Suppressor macrophage (primary cell): ENCODE results near the gene SNX32.

ENCODE experiments used
- DNase-seq, 4 experiments: peaks; one replicate each; pipeline ENCODE4 v3.0.0-alpha.2; 2020 to 2022

SNX32 gene

DNA sequence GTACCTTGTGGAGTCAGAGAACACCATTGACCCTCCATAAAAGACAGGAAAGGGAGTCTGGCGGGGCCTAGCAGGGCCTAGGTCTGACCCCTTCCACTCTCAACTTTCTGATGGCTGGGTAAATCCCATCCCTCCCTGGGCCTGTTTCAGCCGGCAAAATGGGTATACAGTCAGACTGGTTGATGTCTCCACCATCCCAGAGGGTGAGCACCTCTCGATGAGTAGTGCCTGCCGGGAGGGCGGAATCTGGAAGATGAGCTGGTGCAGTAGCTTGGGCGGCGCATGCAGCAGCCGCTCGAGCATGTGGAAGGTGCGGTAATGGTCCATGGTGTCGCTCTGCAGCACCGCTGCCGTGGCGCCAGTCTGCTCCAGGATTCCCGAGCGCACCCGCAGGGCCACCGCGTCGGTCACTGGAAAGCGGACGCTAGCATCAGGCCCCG, 54.0 kb downstream of the SNX32 start:
- no peak for DNase-seq

DNA sequence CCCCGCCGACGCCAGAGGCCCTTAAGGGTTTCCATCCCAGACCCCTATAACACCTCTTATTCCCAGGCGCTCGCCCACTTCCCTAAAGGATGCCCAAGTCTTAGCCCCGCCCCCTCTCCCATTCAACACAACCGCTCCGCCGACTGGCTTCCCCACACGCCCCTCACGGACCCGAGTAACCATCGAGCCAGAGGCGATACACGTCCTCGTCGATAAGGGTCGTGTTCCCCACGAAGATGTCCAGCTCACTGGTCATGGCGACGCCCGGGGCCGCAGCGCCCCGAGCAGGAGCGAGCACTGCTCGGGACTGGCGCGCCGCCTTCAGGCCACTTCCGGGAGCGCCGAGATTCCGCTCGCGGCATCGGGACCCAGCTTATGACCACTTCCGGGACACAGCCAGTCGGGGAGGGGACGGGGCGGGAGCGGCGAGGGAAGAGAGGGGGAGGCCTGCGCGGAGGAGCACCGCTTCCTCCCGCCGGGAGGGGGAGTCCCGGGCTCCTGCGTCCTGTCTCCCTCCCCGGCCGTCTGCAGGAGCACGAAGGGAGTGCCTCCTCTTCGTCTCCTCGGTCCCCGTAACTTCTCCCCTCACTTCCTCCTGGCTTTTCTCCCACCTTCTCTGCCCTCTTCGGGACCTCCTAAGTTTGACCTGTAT, 54.5 kb downstream of the SNX32 start, which contains the start of gene FIBP:
TSS of gene FIBP (minus strand) at position 309 of the 652 bp plus-strand sequence. CDS start at position 256, 53 bp downstream.
- DNase-seq: peak; percentile 97 to 98 (median 98)

DNA sequence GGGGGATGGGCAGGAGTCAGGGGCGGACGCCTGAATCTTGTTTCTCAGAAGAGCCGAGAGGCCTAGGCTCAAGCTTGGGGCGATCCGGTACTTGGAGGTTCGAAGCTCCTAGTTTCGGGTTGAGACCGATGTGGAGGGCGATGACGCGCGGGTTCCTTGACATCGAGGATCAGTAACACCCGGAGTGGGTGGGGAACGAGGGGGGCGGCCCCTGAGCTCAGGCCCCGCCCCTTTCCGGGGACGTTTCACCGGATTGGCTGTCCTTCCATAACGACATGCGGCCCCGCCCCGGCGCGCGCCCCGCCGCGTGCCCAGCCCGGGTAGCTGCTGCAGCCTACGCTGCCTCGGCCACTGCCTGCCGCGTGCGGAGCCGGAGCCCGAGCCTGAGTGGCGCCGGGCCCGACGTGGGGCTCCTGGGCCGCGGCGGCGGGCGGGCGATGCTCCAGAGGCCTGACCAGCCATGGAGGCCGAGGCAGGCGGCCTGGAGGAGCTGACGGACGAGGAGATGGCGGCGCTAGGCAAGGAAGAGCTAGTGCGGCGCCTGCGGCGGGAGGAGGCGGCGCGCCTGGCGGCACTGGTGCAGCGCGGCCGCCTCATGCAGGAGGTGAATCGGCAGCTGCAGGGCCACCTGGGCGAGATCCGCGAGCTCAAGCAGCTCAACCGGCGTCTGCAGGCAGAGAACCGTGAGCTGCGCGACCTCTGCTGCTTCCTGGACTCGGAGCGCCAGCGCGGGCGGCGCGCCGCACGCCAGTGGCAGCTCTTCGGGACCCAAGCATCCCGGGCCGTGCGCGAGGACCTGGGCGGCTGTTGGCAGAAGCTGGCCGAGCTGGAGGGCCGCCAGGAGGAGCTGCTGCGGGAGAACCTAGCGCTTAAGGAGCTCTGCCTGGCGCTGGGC, 56.8 kb downstream of the SNX32 start, which contains the start of gene CCDC85B:
TSS of gene CCDC85B (plus strand) at position 350 of the 895 bp plus-strand sequence. CDS start at position 461, 111 bp downstream.
- peak; percentile 74 to 99 (median 98) for DNase-seq

DNA sequence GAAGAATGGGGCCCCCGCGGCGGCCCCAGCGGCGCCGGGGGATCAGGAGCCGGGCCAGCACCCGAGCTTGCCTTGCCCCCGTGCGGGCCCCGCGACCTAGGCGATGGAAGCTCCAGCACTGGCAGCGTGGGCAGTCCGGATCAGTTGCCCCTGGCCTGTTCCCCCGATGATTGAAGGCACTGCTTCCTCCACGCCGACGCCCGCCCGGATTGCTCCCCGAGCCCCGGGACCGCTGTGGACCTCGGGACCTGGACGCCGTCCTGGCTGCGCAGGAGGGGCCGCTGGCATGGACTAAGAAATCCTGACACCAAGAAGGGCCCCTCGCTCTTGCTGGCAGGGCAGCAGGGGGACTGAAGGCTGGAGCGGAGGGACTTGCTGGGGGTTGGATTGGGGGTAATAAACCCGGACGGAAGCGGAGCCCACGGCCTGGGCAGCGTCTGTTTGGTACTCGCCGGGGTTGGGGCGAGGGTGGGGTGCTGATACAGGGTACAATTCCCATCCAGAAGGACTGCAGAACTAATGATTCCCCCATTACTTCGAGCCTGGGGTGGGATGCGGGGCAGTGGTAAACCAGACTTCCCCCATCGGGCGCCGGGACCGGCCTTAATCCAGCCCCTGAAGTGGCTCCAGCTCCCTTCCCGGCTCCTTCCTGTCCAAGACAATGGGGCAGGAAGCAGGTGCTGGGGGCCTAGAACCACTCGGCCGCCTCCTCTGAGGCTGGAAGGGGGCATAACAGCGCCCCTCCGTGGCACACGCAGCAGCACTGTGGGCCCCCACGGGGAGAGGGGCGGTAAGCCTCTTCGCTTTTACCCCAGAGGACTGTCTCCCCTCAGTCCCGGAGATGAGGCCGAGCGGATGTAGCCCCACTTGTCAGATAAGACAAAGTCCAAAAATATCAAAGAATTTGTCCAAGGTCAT, 57.7 kb downstream of the SNX32 start:
- DNase-seq: peak in 3 of 4 experiments; percentile 47 to 63 (median 58)

DNA sequence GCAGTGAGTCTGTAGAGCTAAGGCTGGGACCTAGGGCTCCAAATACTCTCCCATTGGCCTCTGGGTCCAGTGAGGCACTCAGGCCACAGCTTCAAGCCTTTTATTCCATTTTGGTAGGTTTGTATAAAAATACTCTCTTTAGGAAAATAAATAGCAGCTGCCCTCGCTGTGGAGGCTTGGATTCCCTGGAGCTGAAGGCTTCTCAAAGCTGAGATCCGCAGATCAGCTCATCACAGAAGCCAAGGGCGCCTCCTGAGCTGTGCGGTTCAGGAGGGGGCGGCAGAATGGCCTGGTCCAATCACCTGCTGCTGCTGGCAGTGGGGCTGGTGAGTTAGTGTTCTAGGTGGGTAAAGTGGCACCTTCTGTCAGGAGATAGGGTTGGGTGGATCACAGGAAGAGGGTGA, 58.4 kb downstream of the SNX32 start:
- DNase-seq: peak in 1 of 4 experiments; percentile 3

DNA sequence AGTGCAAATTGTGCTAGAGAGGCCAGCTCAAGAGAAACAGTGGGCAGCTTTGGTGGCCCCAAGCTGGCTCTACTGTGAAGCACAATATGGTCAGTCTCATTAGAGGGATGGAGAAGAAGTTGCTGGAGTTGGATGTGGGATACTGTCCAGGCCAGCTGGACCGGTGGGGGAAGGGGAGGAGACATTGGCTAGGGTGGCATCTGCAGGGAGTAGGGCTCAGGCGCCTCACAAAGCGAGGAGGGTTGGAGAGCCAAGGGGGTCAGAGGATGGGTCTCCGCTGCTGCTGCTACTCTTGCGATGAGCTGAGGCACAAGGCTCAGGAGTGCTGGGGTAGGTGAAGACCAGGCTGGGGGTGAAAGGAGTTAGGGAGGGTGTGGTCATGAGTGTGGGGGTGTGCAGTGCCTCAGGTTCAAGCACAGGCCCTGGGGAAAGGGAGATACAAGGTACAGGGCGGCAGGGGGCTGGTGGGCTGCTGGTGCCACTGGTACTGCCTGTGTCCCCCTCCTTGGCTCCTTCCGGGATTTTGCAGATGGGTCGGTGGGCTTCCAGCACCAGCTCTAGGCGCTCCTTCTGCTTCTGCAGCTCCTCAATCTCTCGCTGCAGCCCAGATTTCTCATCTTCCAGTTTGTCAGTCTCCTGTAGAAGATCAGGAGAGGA, 59.0 kb downstream of the SNX32 start:
- DNase-seq: peak in 1 of 4 experiments; percentile 1

DNA sequence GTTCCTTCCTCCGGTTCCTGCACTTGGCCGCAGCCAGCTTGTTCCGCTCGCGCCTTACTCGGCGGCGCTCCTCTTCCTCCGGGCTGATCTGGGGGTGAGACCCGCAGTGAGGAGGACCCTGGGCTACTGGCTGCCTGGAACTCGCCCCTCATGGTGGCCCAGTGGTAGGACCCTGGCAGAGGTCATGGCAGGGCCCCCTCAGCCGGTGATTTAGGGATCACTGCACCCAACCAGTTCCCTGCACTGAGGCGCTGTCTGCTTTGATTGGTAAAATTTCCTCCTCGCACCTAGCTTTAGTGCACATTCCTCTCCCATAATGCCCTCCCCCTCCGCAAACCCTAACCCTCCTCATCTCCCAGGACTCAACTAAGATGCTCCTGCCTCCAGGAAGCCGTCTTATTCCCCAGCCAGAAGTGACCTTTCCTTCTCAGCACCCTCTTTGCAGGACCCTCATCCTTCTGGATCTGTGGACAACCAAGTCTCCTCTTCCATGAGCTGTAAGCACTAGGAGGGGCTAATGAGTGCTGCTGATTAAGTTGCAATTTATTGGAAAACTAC, 60.4 kb downstream of the SNX32 start:
- peak in 3 of 4 experiments; percentile 52 to 76 (median 72) for DNase-seq

DNA sequence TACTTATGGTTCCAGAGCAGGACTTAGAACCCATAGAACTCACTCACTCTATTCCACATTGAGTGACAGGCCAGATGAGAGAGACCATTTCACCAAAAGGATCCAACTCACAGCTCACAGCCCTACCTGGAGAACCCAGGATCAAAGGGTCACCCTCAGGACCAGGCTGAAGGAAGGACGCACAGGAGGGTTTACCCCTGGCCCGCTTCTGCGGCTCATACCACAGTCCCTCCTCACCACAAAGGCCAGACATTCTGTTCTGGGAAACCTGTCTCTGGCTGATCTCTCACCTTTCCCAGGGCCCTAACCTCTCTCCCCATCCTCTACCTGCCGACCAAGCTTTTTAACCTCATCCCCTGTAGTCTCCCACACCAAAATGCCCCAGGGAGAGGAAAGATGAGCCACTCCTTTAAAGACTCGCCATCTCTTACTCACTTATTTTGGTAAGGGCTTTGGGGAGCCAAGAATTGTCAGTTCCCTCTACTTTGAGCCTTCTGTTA, 61.8 kb downstream of the SNX32 start:
- DNase-seq: no peak

DNA sequence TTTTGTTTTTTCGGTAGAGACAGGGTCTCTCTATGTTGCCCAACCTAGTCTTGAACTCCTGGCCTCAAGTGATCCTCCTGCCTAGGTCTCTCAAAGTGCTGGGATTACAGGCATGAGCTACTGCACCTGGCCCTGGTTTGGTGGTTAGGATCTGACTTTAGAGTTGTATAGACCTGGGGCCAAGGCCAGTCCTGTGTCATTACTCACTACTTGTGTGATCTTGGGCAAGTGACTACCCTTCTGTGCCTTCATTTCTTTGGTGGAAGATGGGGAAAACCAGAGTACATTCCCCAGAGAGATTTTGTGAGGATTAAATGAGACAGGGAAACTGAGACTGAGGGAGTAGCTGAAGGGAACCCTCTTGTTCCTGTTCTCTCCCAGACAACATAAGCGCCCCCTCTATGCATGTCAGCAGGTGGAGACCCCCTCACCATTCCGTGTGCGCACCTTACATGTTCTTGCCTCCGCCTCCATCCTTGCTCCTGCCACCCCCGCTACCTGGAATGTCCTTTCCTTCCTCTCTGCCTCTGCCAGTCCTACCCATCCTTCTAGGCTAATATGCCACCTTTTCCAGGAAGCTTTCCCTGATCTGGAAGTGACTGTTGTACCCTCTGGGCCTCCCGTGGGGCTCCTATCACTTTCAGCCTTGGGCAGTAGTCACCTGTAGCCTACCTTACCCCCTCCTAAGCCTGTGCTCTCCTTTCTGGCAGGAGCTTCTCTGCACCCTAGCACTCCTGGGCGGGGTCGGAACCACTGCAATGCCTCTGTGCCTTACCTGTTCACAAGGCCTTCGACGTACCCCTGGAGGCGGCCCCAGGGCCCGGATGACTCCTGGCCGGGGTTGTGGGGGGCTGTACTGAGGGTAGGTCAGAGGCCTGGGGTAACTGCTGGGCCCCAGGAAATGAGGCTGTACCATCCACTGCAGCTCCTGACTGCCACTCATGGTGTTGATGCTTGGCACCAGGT, 62.6 kb downstream of the SNX32 start:
- no peak for DNase-seq

DNA sequence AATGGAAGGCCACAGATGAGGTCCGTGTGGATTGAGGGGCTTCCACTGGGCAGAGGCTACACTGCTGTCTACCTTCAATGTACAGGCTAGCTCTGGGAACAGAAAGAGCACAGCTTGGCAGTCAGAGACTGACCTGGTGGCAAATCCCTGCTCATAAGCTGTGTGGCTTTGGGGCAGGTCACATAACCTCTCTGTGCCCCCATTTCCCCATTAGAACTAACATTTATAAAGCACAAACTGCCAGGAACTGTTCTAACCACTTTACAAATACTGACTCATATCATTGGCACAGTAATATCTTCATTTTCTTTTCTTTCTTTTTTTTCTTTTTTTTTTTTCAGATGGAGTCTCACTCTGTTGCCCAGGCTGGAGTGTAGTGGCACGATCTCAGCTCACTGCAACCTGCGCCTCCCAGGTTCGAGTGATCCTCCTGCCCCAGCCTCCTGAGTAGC, 63.3 kb downstream of the SNX32 start:
- peak in 1 of 4 experiments; percentile 0 for DNase-seq

DNA sequence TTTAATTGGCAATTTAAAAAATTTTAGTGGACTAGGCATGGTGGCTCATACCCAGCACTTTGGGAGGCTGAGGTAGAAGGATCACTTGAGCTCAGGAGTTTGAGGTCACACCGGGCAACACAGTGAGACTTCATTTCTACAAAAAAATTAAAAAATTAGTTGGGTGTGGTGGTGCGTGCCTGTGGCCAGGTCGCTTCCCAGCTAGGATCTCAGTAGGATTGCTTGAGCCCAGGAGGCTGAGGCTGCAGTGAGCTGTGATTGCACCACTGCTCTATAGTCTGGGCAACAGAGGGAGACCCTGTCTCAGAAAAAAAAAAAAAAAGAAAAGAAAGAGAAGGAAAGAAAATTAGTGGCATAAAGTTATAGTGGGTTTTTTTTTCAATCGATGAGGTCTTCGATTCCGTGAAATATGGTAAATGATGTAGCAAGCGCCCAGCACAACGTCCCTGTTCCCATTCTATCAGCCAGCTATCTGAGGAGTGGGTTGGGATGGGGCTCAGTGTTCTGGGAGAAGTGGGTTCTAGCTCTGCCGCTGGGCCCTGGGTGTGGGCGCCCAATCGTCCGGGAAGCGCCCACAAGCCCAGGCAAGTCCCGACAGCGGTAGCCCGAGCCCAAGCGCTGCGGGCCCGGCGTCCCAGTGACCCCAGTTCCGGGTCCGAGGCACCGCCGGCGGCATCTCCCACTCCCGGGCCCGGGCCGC, 65.0 kb downstream of the SNX32 start:
- DNase-seq: peak in 1 of 4 experiments; percentile 3

DNA sequence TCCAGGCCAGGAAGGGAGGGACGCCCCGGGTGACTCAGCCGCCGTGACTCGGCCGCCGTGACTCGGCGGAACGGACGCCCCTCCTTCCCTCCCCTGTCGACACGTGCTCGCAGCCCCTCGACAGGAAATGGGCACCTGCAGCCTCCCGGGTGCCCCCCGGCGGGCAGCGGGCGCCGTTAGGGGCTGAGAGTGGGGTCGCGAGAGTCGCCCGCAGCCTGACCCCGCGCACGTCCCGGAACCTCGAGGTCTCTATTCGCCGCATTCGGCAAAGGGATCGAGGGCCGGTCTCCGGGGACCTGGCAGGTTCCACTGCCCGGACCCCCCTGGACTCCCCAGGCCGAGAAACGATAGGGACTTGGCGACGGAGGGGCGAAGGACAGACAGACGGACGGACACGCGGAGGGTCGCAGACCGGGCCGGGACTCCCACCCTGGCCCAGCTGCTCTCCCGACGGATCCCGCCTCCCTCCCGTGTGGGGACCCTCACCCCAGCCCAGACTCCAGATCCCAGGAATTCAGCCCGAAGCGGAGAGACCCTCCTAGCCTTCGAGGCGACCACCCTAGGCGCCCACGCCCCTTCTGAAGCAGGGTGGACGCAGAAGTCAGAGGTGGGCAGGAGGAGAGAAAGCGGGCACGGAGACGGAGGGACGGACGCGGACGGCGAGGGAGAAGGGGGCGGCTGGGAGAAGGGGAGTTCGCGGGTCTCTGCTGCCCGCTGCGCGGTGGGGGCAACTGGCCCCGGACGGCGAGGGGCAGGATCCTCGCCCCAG, 65.8 kb downstream of the SNX32 start:
- peak; percentile 73 to 87 (median 81) for DNase-seq

DNA sequence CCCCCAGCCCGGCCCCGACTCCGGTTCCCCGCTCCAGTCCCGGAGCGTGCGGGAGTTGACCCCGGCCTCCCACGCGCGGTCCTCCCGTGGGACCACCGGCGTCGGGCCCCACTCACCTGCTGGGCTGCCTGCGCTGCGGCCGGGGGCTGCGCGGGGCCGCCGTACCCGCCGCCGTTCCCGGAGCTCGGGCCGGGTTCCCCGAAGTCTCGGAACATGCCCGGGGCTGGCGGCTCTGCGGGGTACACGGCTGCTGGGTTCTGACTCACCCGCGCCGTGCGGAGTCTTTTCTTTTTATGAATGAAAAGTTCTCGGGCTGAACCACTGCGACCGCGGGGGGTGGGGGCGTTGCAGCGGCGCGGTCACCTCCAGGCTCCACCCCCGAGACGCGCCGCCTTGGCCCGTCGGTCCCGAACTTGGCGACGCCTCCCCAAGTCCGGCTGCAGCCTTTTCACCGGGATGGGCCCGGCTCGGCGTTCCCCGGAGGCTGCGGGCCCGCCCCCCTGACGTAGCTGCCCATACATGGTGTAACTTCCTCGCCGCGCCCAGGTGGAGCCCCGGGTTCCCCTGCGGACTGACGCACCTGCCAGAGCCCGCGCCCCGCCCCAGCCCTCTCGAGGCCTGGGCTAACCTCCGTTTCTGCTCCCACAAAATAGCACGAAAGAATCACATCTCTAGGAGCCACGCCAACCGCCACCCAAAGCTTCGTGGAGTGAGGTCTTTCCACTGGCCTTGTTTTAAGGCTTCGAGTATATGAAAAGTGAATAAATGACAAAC, 66.5 kb downstream of the SNX32 start, which contains the start of gene FOSL1:
TSS of gene FOSL1 (minus strand) at position 264 of the 774 bp plus-strand sequence. CDS start at position 215, 49 bp downstream.
- peak; percentile 94 to 97 (median 96) for DNase-seq

DNA sequence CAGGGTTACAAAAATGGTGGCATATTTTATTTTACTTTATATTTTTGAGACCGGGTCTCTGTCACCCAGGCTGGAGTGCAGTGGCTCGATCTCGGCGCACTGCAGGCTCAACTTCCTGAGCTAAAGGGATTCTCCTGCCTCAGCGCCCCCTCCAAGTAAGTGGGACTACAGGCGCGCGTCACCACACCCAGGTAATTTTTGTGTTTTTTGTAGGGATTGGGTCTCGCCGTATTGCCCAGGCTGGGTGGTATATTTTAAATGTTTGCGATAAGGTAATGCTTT, 67.1 kb downstream of the SNX32 start:
- DNase-seq: no peak

DNA sequence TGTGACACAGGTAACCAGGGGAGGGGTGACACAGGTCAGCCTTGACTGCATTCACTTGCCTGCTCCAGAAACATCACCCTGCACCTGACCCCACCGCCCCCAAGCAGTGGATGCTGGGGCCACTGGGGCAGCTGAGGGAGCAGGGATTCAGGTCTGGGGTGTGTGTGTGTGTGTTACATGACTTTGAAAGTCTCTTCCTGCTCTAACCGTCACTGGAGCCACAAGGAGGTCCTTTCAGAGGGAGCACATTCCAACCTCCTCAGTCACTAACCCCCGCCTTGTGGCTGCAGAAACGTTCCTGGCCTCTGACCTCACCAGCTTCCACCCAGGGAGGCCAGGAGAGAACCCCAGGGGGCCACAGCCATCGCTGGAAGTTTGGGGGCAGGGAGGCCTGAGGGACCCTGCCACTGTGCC, 69.3 kb downstream of the SNX32 start:
- no peak for DNase-seq
